HG02759 (cell line): ENCODE data around the gene PPP1R16B.

Experiments used
- ATAC-seq: cut with Tn5 transposase; IDR thresholded peaks from one replicate; pipeline ENCODE4 v1.9.1; 2021; ENCODE audit warnings: mild to moderate bottlenecking, moderate library complexity; ENCODE audit not compliant: unreplicated experiment

Gene PPP1R16B

GRCh38 chr20:38805502-38805957 is at the start of gene PPP1R16B:
TSS of gene PPP1R16B (plus strand) at chr20:38805697. CDS start at chr20:38835926, 30,229 bp downstream.
- peak; percentile 61 for ATAC-seq

- no peak for ATAC-seq
Observed at GRCh38 chr20:38757145-38757775, 48.2 kb upstream of the PPP1R16B start.

DNA sequence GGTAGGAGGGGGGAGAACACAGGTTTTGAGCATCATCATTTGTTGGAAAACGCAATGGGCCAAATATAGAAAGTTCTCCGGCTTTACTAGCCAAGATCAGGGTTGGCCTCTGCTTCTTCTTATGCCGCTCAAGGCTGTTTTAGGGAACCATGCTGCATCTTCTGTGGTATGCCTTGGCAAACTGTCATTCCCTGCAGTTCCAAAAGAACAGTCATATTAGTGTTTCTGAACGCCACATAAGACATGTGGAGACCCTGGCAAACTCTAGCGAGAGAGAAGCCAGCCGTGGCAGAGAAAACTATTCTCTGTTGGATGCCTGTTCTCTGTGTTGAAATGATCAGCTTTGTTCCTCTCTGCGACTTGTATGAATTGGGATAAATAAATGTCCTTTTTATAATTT is 46.4 kb upstream of the PPP1R16B start:
- no peak for ATAC-seq

- ATAC-seq, result no peak
Observed at GRCh38 chr20:38760978-38761377, 44.5 kb upstream of the PPP1R16B start.

- ATAC-seq, result no peak
Observed at GRCh38 chr20:38762174-38762573, 43.3 kb upstream of the PPP1R16B start.

DNA sequence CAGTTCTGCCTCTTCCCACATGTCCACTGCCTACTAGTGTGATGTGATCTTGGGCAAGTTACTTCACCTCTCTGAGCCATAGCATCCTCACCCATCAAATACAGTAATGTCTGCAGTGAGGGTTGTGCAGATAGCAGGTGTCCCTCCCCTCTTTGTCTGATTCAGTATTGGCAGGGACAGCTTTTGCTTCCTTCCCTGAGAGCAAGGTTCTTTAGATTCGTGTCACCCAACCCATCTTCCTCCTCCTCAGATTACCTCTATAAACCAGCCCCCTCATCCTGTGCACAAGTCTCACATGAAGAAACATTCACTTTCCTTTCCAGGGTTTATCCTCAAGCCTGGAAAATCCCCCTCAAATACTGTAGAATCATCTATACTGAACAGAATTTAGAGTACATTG is 41.9 kb upstream of the PPP1R16B start:
- ATAC-seq, result no peak

DNA sequence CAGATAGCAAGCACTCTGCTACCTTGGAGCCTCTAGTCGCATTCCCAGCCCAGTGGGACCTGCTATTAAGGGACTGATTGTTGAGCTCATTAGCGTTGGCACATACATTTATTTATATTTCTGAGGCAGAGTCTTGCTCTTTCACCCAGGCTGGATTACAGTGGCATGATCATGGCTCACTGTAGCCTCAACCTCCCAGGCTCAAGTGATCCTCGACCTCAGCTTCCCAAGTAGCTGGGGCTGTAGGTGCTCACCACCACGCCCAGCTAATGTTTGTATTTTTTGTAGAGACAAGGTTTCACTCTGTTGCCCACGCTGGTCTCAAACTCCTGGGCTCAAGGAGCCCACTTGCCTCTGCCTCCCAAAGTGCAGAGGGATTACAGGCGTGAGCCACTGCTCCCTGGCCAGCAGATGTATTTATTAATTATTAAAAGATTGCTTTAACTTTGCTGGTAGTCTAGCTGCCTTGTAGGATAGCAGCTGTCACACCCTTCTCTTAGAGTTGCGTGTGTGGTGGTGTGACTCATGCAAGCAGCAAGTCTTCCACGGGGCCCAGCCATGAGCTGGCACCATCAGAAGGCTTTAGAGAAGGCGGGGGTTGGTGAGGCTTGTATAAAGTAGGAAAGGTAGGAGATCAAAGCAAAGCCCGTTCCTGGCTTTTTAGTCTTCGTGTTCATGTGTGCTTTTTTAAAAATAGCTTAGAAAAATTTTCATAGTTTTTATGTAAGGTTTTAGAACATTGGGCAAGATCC is 40.8 kb upstream of the PPP1R16B start:
- no peak for ATAC-seq

DNA sequence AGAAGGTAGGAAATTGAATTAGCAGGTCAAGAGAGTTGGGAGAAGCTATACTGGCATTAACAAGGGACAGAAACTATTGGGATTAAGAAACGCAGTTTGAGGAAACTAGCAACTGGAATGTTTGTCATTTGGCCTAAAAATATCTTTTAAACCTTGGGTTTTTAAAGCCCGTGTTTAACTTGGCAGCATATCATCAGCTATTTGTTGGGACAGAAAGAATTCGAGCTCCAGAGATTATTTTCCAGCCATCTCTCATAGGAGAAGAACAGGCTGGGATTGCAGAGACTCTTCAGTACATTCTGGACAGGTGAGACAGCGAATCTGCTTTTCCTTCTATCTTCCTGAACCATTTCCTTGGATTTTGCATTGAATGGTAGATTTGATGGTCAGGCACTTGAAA is 39.4 kb upstream of the PPP1R16B start:
- no peak for ATAC-seq

GRCh38 chr20:38769376-38770295 is 35.9 kb upstream of the PPP1R16B start:
- ATAC-seq, result no peak

DNA sequence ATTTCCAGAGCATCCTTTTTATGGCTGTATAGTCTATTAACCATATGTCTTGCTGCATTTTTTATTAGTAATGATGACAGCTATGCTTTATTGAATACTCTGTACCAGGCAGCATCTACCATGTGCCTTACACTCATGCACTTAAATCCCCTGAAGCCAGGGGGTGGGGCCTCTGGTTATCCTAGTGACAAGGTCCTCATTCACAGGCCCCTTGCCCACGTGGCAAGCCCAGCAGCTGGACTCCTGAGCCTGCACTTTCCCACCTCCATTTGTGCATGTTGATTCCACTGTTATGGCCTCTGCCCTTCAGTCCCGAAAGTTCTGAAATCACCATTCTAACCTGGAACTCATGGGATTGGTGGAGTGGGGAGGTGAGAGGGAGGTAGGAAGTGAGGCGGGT is 35.0 kb upstream of the PPP1R16B start:
- ATAC-seq, result no peak

- ATAC-seq, result no peak
Observed at GRCh38 chr20:38770970-38771369, 34.5 kb upstream of the PPP1R16B start.

GRCh38 chr20:38771621-38772020 is 33.9 kb upstream of the PPP1R16B start:
- no peak for ATAC-seq

DNA sequence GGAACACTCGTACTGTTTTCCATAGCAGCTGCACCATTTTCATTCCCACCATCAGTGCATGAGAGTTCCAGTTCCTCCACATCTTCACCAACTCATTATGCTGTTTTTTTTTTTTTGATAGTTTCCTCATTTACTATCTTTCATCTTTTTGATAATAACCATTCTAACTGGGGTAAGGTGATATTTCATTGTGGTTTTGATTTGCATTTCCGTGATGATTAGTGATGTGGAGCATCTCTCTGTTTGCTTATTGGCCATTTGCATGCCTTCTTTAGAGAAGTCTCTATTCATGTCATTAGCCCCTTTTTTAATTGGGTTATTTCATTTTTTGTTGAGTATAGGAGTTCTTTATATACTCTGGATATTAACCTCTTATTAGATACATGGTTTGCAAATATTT is 31.3 kb upstream of the PPP1R16B start:
- ATAC-seq, result no peak

DNA sequence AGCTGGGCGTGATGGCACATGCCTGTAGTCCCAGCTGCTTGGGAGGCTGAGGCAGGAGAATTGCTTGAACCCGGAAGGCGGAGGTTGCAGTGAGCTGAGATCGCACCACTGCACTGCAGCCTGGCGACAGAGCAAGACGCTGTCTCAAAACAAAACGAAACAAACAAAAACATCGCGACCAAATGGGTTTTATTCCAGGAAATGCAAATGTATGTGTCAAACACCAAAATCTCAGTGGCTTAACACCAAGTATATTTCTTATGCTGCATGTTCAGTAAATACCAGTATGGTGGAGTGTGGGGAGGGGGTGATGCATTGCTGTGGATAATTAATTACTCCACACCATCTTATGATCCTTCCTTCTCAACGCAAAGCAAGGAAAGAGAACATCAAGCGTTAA is 29.1 kb upstream of the PPP1R16B start:
- no peak for ATAC-seq

DNA sequence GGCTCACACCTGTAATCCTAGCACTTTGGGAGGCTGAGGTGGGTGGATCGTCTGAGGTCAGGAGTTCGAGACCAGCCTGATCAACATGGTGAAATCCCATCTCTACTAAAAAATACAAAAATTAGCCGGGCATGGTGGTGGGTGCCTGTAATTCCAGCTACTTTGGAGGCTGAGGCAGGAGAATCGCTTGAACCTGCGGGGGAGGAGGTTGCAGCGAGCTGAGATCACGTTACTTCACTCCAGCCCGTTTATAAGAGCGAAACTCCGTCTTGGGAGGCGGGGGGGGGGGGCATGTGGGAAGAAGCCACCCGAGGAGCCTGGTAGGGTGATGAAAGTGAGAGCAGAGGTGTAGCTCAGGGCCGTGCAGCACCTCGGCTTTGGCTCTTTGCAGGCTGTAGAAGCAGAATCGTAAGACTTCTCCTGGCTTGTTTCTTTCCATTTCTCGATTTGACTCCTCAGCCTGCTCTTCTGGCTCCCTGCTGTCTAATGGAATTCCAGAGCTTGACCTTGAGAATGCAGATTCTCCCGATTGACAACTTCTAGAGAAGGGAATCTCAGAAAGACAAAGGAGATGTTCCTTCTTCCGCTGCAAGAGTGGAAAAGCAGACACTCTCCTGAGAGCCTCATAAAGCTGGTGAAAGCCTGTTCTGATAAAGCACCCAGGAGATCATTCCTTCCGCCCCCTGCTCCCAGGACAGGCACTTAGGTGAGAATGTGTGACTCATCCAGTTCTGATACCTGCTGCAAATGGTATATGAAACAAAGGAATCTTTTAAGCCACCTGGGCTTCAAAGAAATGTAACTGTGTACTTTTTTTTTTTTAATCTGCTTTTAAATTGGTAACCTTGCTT is 26.0 kb upstream of the PPP1R16B start:
- ATAC-seq, result no peak

DNA sequence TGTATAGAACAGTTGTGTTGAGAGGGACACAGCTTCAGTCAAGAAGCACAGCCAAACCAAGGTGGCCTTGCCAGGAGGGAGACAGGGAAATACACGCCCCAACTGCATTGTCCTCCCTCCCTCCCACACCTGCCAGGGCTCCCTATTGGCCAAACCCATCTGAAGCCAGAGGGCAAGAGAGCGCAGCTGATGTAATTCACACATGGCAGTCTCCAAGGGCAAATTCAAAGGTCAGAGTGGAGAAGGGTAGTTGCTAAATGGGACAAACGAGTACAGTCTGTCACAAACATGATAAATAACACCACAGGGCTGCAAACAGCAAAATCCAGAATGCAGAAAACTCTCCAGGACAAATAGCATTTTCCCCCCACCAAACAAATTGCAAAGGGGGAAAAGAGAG is 23.2 kb upstream of the PPP1R16B start:
- ATAC-seq, result no peak

GRCh38 chr20:38787870-38788269 is 17.6 kb upstream of the PPP1R16B start:
- ATAC-seq, result no peak

DNA sequence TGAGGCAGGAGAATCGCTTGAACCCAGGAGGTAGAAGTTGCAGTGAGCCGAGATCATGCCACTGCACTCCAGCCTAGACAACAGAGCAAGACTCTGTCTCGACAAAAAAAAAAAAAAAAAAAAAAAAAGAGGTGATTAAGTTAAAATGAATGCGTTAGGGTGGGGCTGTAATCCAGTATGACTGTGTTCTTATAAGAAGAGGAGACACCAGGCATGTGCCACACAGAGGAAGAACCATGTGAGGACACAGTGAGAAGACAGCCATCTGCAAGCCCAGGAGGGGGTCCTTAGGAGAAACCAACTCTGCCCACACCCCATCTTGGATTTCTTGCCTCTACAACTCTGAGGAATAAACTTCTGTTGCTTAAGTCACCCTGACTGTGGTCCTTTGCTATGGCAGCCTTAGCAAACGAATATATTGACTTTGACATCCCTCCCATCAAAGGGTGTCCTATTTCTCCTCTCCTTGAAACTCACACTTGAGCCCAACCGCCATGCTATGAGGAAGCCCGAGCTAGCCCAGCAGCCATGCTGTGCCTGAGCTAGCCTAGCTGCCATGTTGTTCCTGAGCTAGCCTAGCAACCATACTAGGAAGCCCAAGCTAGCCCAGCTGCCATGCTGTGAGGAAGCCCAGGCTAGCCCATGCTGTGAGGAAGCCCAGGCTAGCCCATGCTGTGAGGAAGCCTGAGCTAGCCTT is 15.8 kb upstream of the PPP1R16B start:
- no peak for ATAC-seq

GRCh38 chr20:38790200-38791053 is 15.1 kb upstream of the PPP1R16B start:
- no peak for ATAC-seq
